Stimulated activated CD8-positive, alpha-beta memory T cell treated with anti-CD3 and anti-CD28 coated beads, Interleukin-15, amount 100 ng/mL, for 1 hour (primary cell): ENCODE measurements around the gene THAP12.

ENCODE experiments used
- DNase-seq: peaks from one replicate; pipeline ENCODE4 v3.0.0-alpha.2; 2020; ENCODE audit warnings: low read depth

THAP12 gene

DNA sequence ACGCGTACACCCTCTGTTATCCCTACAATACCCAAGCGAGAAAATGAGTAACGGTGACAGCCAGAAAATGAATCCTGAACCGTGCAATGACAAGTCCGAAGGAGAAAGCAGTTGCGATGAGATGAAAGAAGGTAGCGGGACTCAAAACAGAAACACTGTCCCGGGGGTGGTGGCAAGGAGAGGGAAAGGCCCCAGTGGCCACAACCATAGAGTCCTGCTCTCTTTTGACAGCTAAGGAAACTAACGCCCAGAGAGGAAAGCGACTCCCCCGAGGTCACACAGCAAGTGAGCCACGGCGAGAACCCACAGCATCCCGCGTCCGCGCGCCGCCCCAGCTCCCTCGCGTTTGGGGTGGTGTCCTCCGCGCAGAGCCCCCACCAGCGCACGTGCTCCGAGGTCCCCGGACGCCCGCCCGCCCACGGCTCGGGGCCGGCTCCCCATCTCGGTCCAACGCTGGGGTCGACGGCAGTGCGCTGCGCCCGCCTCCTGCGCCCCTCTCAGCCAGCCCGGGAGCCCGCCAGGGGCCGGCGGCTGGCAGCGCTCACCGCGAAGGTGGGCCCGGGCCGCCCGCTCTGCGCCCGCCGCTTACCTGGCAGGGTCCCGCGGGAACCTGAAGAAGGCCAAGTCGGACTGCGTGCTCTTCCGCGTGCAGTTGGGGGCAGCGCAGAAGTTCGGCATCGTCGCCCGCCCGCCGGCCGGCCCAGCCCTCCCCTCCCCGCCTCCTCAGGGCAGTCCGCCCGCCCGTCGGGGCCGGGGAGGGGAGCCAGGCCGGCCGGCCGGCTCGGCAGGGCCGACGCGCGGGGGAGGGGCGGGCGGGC, 564 bp downstream of the THAP12 start:
- peak; percentile 11 for DNase-seq

DNA sequence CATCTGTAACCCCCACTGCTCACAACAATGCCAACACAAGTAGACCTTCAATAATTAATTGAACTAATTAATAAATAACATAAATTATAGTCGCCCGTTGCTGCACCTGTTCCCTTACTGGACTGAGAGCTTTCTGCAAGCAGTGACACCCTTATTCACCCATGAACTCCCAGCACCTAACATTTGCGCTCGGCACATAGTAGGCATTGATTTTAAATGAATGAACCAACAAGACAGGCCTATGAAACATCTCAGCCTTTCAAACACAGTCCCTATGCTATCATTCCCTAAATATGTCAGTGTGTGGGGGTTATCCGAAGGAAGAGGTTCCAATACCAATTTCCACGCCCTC, 1.1 kb downstream of the THAP12 start:
- no peak for DNase-seq

DNA sequence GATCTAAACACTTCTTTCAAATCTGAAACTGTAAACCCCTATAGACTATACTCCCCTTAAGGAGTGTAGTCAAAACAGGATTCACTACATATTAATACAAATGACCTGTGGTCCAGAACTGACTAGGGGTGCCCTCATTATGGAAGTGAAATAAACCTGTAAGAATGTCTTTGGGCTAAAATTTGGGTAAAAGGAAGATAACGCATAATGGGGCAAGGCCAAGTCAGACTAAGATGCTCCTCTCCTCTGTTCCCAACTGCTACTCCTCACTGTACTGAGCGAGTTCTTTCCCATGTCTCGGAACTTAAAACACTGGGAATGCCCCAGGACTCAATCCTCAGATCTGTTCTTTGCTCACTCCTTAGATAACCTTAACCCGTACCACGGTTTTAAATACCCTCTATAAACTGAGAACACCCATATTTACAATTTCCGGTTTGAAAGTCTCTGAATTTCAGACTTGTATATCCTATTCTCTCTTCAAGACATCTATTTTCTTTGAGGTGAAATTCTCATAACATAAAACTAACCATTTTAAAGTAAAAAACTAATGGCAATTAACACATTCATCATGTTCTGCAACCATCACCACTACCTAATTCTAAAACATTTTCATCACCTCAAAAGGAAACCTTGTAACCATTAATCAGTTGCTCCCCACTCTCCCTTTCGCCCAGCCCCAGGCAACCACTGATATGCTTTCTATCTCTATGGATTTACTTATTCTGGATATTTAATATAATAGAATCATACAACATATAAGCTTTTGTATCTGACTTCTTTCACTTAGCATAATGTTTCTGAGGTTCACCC, 4.0 kb downstream of the THAP12 start:
- DNase-seq: no peak

DNA sequence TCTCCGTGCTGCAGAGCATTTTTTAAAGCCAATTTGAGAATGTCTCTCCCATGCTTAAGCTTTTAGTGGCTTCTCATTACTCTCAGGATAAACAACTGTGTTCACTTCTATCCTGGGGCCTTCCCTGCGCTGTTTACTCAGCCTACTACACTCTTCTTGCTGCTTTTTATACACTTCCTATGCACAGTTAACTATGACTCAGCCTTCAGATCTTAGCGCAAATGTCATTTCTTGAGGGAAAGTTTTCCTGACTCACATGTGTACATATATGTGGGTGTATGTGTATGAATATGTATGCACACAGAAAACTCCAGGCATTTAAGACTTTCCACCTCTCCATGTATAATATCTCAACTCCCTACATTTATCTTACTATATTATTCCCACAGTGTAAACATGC, 9.8 kb downstream of the THAP12 start:
- no peak for DNase-seq

DNA sequence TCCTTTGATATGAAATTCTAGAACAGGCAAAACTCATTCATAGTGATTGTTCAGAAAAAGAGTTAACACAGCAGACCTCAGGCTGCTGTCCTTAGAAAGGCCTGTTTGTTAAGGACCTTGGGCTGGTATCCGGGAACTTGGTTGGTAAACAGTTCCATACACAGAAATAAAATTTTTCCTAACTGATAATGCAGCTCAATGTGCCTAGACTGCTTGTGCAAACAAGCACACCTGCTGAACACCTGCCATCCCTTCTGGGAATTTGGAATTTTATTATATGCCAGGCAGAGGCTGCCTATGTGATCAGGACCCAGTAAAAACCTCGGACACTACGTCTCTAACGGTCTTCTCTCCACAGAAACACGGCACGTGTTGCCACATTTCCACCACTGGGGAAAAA, 11.5 kb downstream of the THAP12 start:
- no peak for DNase-seq

DNA sequence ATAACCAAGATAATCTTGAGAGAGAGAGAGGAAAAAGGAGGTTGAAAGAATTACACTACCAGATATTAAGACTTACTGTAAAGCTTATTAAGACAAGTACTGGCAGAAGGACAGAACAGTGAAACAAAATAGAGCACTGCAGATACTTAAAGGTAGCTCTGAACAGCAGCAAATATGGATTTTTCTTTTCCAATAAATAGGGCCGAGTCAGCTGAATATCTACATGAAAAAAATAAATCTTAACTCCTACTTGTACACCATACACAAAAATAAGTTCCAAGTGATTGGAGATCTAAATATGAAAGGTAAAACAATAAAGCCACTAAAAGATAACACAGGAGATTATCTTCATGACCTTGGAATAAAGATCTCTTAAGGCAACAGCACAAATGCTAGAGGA, 12.4 kb downstream of the THAP12 start:
- DNase-seq: no peak

DNA sequence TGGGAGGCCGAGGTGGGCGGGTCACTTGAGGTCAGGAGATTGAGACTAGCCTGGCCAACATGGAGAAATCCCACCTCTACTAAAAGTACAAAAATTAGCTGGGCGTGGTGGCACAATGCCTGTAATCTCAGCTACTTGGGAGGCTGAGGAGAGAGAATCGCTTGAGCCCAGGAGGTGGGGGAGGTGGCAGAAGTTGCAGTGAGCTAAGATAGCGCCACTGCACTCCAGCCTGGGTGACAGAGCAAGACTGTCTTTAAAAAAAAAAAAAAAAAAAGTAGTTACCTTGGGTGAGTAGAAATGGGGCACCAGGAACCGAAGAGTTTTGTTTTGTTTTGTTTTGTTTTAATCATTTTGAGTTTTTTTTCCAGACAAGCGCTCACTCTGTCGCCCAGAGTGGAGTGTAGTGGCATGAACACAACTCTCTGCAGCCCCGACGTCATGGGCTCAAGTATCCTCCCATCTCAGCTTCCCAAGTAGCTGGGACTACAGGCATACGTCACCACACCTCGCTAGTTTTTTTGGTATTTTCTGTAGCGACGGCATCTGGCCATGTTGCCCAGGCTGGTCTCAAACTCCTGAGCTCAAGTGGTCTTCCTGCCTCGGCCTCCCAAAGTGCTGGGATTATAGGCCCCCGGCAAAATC, 15.8 kb downstream of the THAP12 start:
- no peak for DNase-seq

DNA sequence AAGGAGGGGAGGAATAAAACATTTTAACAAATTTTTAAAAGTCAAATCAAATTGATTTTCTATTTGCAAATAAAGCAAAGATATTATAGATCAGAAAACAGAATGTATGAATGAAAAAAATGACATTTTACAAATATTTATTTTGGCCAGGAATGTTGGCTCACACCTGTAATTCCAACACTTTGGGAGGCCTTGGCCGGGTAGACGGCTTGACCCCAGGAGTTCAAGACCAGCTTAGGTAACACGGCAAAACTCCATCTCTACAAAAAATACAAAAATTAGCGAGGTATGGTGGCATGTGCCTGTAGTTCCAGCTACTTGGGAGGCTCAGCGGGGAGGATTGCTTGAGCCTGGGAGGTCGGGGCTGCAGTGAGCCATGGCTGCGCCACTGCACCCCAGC, 18.2 kb downstream of the THAP12 start:
- DNase-seq: no peak

DNA sequence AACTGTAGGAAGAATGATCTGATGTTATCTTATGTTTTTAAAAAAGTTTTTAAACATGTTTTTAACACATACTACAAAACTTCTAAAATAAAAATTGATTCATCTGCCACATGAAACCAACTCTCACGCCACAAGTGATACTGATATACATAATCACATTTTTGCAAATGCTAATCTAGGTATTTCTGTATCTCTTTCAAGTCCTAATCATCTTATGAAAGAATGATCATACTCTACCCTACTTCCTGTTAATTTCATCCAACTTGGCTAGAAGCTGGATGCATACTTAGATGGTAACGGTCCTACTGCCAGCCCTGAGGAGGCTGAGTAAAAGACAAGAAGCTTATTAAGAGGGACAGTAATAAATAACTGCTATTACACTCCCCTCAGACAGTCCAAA, 19.2 kb downstream of the THAP12 start:
- no peak for DNase-seq

DNA sequence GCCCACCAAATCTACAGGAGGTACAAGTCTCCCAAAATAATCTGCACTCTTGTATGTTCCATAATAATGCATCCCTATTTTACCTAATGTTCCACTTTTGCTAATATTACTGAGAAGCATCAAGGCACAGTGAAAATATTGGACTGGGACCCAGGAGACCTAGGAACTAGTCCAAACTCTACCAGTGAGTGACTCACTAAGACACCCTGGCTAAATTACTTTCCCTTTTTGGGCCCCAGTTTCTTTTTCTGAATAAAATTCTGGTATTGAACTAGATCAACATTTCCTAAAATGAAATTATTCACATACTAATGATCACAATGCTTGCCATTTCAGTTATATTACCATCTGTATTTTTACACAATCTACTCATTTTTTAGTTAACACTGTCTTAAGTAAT, 19.6 kb downstream of the THAP12 start:
- no peak for DNase-seq

DNA sequence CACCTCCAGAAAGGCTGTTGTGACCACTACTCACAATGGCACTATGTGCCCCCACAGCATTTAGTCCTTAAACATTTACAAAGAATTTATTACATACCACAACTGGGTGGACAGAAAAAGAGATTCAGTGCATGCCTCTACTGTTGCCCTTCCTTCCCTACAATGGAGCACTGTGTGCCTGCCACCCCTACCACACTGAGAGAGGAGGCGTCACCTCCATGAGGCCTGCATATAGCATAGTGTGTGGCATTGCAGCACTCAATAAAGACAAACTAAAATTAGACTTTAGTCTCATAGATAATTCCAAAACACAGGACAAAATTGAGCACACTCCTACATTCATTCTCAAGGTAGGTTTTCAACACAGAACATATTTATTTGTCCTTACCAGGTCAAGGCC, 25.8 kb downstream of the THAP12 start:
- no peak for DNase-seq

DNA sequence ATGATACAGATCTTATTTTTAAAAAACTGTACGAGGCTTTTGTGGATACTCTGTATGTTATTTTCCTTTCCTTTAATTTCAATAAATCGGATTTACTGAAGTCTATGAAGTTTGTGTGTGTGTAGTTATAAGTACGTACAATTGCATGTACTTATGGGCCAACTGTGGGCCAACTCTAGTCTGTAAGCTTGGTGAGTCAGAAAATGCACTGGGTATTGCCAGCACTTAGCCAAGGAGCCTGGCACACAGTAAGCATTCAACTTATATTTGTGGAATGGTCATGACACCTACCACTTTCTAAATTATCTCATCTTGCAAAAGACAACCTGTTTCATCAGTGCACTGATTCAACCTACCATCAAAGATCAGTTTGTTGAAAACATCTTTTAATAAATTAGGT, 32.6 kb downstream of the THAP12 start:
- DNase-seq: no peak

DNA sequence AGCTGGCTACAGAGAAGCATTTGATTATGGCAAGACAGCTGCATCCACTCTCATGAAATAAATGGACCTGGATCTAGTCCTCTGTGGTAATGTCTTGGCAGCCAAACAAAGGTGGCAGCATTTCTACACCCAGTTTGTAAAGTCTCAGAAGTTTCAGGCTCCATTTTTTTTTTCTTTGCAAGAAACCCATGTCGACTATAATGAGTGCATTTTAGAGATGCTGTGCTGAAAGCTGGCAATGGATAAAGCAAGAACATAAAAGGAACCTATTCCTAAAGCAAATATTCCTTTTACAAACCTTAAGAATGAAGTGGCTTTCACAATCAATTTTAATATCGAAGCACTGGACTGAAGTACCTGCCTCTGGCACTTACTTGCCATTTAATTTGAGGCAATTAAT, 33.5 kb downstream of the THAP12 start:
- no peak for DNase-seq

DNA sequence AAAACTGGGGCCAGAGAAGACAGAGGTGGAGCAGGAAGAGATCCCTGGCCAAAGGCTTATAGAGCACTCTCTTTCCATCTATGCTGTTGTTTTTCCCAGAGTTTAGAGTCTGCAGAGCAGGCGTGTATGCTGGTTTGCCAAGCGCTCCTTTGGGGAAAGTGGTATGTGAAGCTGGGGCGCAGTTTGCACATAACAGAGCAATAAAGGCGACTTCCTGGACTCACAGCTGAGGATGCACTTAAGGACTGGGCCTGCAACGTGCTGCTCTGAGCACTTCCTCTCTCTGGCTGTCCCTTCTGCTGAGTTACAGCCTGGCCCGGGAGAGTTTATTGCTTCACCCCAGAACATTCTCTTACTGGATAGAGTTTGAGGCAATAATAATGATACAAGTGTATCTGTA, 41.7 kb downstream of the THAP12 start:
- DNase-seq: no peak

DNA sequence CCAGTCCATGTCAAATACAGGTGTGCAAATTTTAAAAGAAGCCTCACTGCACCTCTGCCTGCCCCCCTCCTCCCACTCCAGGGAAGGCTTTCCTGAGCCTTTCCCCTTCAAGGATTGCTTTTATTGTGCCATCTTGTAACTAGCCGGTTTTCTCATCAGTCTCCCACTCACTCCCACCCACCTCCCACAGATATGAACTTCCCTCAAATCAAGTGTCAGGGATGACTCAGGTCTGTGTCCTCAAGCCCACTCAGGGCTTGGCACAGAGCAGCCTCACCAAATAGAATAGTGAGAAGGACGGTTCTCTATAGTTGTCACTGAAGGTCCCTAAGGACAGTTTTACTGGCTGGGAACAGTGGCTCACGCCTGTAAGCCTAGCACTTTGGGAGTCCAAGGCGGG, 43.0 kb downstream of the THAP12 start:
- DNase-seq: no peak

DNA sequence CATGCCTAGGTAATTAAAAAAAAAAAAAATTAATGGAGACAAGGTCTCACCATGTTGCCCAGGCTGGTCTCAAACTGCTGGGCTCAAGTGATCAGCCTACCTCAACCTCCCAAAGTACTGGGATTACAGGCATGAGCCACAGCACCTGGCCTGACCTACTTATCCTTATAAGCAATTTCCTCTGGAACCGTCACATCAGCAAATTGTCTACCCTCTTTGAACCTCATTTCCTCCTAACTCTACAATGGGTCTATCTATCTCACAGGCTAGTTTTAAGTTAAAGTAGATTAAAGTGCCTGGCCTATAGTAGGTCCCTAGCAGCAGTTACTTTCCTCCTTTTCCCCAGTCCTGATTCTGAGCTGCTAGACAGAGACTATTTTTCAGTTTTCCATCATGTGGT, 43.5 kb downstream of the THAP12 start:
- DNase-seq: no peak

DNA sequence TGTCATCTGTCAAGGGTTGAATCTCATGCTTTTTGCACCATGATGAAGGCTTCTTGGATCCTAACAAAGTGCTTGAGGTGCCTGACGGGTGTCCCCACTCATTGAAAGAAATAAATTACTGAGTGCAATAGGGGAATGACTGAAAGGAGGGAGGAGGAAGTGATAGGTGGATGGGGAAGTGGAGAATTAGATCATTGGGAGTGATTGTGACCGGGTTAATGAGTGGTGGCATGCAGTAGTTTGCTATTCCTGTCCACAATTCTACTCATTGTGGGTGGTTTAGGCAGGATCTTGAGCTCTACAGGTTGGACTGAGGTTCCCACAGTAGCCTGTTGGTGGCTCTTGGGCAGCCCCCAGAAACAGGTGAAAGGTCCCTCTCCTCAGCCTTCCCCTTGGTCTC, 44.3 kb downstream of the THAP12 start:
- no peak for DNase-seq

DNA sequence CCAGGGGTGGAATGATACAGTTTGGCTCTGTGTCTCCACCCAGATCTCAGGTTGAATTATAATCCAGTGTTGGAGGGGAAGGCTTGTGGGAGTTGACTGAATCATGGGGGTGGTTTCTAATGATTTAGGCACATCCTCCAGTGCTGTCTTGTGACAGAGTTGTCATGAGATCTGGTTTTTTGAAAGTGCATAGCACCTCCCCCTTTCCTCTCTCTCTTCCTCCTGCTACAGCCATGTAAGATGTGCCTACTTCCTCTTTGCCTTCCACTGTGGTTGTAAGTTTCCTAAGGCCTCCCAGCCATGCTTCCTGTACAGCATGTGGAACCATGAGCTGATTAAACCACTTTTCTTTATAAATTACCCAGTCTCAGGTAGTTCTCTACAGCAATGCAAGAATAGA, 45.1 kb downstream of the THAP12 start:
- DNase-seq: no peak

DNA sequence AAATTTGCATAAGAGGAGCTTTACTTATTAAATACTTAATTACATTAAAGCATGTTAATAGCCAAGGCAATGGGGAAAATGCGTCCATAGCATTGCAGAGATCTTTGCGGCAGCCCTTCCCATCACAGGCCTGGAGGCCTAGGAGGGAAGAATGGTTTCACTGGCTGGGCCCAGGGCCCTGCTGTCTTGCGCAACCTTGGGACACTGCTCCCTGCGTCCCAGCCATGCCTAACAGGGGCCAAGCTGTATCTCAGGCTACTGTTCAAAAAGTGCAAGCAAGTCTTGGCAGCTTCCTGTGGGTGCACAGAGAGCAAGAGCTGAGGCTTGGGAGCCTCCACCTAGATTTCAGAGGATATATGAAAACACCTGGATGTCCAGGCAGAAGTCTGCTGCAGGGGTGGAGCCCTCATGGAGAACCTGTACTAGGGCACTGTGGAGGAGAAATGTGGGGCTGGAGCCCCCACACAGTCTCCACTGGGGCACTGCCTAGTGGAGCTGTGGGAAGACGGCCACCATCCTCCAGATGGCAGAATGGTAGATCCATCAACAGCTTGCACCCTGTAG, 46.0 kb downstream of the THAP12 start:
- DNase-seq: no peak

DNA sequence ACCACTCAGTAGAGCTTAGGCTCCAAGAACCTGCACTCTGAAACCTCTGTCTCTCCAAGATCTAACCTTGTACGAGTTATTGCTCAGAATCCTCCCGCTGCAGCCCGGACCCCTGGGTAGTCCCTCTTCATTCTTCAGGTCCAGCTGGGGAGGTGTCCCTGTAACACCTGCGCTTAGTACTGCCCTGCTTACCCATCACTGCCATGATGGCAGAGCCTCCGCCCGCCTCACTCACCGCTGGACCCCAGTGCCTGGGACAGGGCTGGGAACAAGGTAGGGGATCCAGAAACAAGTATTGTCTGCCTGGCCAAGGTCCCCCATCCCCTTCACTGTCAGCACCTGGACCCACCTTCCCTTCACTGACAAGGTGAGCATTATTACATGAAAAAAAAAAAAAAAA, 50.3 kb downstream of the THAP12 start:
- DNase-seq: no peak

DNA sequence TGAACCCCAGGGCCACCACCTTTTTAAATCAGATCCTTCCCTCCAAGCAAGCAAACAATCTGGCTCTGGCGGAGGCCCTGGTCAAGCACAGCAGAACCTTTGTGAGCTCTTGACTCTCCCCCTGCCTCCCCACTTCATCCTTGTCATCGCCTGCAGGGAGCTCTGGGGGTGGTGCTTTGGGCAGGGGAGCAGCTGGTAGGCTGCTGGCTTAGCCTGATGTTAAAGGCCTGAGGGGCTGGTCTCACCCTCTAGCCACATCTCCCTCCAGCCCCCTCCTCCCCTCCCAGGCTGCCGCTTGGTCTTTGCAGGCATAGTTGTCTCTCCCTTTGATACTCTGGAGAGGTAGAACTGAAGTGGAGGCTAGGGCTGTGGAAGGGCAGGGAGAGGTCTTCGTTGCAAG, 50.9 kb downstream of the THAP12 start:
- DNase-seq: no peak

DNA sequence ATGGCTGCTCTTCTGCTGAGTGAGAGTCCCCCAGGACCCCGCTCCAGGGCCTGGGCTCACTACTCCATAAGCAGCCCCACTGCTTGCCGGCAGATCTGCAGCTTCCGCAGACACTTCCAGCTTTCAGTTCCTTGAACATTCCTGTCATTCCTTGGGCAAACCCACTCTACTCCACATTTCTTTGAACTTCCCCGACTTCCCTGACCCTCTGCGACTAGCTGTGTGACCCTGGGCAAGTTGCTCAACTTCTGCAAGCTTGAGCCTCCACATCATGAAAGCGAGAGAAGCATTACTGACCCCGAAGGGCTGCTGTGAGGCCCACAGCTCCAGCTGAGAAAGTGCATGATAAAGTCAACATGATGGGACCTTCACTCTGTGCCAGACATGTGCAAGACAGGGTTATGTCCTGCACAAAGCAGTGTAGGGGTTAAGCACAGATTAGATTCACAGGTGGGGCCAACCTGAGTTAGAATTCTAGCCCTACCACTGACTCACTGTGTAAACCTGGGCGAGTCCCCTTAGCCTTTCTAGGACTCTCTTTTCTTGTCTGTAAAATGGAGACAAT, 51.8 kb downstream of the THAP12 start:
- no peak for DNase-seq
